NCI-H146 treated with DMSO at 0.1 percent for 48 hours (cell line): ENCODE measurements around the gene SP8.
"Not testable (repeated sequence)": the region's sequence is repeated elsewhere in the genome, so short reads cannot be mapped to it uniquely, and the experiment has no call there.

ENCODE experiments used
- DNase-seq: peaks from one replicate; lab custom pipeline; 2025; ENCODE audit not compliant: unreplicated experiment; lab: John Stamatoyannopoulos, UW

SP8 gene

GRCh38 chr7:20786779-20787659 lies at the start of gene SP8:
Gene SP8, minus strand, starts transcription at chr7:20786886. Its CDS starts 88 bp downstream, at chr7:20786798.
- peak; percentile 53 for DNase-seq

- not testable (repeated sequence) for DNase-seq
These were observed 49.7 kb upstream of the SP8 start for GRCh38 chr7:20836424-20836823.

GRCh38 chr7:20835111-20835750 lies 48.5 kb upstream of the SP8 start:
- DNase-seq, result no peak

GRCh38 chr7:20834656-20835055 lies 48.0 kb upstream of the SP8 start:
- no peak for DNase-seq

- no peak for DNase-seq
These were observed 45.3 kb upstream of the SP8 start for GRCh38 chr7:20831956-20832355.

GRCh38 chr7:20831451-20831850 lies 44.8 kb upstream of the SP8 start:
- no peak for DNase-seq

GRCh38 chr7:20828947-20829346 lies 42.3 kb upstream of the SP8 start:
- peak; percentile 33 for DNase-seq

- DNase-seq, result no peak
These were observed 40.5 kb upstream of the SP8 start for GRCh38 chr7:20827172-20827571.

- no peak for DNase-seq
These were observed 39.6 kb upstream of the SP8 start for GRCh38 chr7:20826243-20826642.

GRCh38 chr7:20825555-20825954 lies 38.9 kb upstream of the SP8 start:
- DNase-seq, result no peak

- DNase-seq, result not testable (repeated sequence)
These were observed 34.7 kb upstream of the SP8 start for GRCh38 chr7:20821390-20821789.

GRCh38 chr7:20816372-20816959 lies 29.8 kb upstream of the SP8 start:
- DNase-seq, result no peak

- no peak for DNase-seq
These were observed 17.7 kb upstream of the SP8 start for GRCh38 chr7:20804345-20804744.

GRCh38 chr7:20799566-20800366 lies 13.1 kb upstream of the SP8 start:
- no peak for DNase-seq

GRCh38 chr7:20798694-20799121 lies 12.0 kb upstream of the SP8 start:
- no peak for DNase-seq

- DNase-seq, result peak; percentile 76
These were observed 11.5 kb upstream of the SP8 start for GRCh38 chr7:20798081-20798693.

GRCh38 chr7:20797462-20798080 lies 10.9 kb upstream of the SP8 start:
- peak; percentile 38 for DNase-seq

- no peak for DNase-seq
These were observed 10.4 kb upstream of the SP8 start for GRCh38 chr7:20797042-20797461.

- DNase-seq, result no peak
These were observed 9.8 kb upstream of the SP8 start for GRCh38 chr7:20796500-20796899.

- DNase-seq, result no peak
These were observed 9.2 kb upstream of the SP8 start for GRCh38 chr7:20795881-20796280.
